SH-SY5Y (cell line): ENCODE results near the gene HYKK.

ENCODE experiments used
- GATA2 ChIP-seq: IDR thresholded peaks from 2 replicates; pipeline ENCODE4 v1.6.1; 2011; ENCODE audit warnings: mild to moderate bottlenecking, low read depth, low read length
- GATA3 ChIP-seq: IDR thresholded peaks from 2 replicates; pipeline ENCODE4 v1.6.1; 2011; ENCODE audit warnings: low read depth, mild to moderate bottlenecking, low read length, moderate library complexity

DNA sequence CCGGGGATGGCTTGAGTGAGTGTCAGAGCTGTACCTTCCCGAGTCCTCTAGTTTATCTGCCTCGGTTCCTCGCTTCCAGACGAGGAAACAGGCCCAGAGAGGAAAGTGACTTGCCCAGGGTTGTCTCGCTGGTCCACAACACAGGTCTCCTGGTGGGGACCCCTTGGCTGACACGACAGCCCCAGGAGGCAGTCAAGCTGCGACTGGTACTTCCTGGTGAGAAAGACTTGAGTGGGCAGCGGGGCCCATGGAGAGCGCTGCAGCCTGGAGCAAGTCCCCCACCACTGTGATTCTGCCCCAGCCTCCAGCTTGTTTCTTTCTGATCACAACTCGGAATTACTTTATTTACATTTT is 57.3 kb downstream of the HYKK start:
- no peak for TF ChIP-seq GATA2
- TF ChIP-seq GATA3, result no peak
